Measurements from ENCODE around the gene COL5A2.

Gene COL5A2

DNA sequence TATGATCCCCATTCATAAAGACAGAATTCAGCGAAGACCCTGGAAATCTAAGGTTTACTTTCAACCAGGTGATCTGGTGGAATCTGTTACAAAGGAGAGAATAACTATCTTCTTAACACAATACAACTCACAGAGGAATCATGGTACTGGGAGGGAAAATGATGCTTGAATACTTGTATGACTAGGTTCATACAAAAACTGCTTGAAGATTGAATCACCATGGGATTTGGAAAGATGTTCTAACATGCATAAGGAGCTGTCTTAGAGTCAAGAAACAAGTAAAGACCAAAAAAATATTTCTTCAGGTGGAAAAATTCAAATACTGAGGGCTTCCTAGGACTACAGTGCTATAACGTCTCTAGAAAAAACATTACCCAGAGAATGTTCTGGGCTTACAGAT, 32.2 kb downstream of the COL5A2 start:
- DNase-seq (ENCODE audit: low read depth in 3 of 3): no peak

DNA sequence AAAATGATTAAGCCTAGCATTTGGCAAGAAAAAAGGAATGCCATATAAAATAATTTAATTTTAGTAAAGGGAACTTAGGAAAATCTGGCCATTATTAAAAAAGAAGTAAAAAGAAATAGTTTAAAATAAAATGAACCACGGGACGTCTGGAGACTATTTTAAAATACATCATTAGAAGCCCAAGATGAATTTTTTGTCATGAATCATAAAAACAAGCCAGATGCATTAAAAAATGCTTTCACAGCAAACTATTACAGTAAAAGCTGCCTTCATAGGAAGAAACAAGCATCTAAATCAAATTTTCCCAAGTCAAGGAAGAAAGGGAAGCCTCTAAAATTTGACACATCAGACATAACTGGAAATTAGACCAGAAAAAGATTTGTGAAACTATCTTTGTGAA, 33.0 kb downstream of the COL5A2 start:
- no peak for DNase-seq (ENCODE audit: low read depth in 3 of 3)

- DNase-seq (ENCODE audit: low read depth in 3 of 3): no peak
These were observed 34.8 kb downstream of the COL5A2 start for GRCh38 chr2:189144700-189145211.

DNA sequence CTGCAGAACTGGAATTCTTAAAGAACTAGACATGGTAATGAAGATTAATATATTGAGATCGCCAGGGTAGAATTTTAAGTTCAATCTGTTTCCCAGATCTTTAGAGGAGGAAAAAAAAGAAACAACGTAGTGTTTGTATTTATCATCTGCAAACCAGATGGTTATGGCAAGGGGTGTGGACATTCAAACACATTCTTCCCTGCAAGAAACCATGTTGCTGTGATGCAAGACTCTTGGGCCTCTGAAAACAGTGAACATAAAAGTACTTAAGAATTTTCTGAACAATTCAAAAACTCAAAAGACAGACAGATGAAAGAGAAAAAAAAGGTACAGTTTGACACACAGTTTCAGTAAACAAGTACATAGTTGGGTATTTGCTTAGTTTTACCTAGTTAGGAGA, 35.6 kb downstream of the COL5A2 start:
- no peak for DNase-seq (ENCODE audit: low read depth in 3 of 3)

- peak; percentile 3 to 13 (median 8) for DNase-seq (ENCODE audit: low read depth in 3 of 3)
These were observed 36.4 kb downstream of the COL5A2 start for GRCh38 chr2:189142893-189143759.

DNA sequence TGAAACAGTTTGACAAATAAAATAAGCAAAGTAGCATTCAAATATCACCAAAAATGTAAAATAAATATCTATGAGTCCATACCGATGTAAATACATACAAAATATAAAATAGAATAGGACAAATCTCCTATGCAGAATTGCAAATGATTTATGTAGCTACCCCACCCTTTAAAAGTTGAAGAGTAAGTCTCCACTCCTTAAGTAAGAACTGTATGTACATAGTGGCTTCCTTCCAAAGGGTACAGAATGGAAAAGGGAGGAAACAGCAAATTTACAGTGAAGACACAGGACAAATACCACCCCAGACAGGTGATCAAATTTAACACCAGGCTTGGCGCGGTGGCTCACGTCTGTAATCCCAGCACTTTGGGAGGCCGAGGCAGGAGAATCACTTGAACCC, 40.8 kb downstream of the COL5A2 start:
- no peak for DNase-seq (ENCODE audit: low read depth in 3 of 3)

DNA sequence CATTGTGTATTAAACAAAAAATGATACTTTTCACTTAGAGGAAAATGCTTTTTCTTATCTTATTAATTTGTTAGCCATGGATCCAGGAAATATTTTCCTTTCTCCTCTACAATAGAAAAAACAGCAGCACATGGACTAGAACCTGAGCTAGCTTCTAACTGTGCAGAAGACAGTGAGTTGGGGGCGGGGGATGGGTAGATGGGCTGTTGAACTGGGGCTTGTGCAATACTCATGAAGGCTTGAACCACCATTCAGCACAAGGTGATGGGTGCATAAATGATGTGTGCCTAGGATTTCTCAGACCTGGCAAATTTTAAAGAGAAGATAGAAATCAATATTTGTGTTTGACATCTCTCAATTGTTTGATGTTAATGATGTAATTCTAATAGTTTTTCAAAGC, 42.0 kb downstream of the COL5A2 start:
- DNase-seq (ENCODE audit: low read depth in 3 of 3): no peak

GRCh38 chr2:189134485-189134884, 45.1 kb downstream of the COL5A2 start:
- no peak for DNase-seq (ENCODE audit: low read depth in 3 of 3)

GRCh38 chr2:189131991-189132390, 47.6 kb downstream of the COL5A2 start:
- no peak for DNase-seq (ENCODE audit: low read depth in 3 of 3)

DNA sequence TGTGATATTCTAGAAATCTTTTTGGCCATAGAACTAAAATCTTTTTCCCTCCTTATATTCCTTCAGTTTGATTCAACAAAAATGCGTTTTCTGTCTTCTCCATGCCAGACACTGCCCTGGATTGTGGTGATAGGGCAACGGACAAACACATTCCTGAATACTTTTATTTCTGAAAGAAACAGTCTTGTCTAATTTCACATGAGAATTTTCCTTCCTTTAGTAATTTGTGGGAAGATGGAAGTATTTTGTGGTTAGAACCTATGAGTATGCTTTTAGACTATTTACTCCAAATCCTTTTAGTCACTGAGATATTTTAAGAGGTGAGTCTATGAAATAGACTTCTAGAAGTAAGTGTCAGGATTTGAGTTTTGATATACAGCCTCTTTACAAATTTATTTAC, 49.6 kb downstream of the COL5A2 start:
- DNase-seq (ENCODE audit: low read depth in 3 of 3): no peak

- no peak for DNase-seq (ENCODE audit: low read depth in 3 of 3)
These were observed 50.6 kb downstream of the COL5A2 start for GRCh38 chr2:189128970-189129369.

GRCh38 chr2:189127756-189128155, 51.8 kb downstream of the COL5A2 start:
- DNase-seq (ENCODE audit: low read depth in 3 of 3): no peak

DNA sequence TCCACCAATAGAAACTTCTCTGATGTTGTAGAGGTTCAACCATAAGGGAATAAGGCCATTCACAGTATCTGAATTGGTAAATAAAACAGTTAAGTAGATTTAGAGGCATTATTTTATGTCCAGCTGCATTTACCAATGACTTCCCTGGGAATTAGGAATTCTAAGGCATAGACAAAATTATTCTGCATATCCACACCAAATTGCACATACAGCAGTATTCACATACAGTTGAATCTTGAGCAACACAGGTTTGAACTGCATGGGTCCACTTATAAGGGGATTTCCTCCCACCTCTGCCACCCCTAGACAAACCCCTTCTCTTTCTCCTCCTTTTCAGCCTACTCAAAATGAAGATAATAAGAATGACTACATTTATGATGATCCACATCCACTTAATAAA, 54.4 kb downstream of the COL5A2 start:
- DNase-seq (ENCODE audit: low read depth in 3 of 3): no peak

GRCh38 chr2:189124175-189124574, 55.4 kb downstream of the COL5A2 start:
- no peak for DNase-seq (ENCODE audit: low read depth in 3 of 3)

- no peak for DNase-seq (ENCODE audit: low read depth in 3 of 3)
These were observed 61.2 kb downstream of the COL5A2 start for GRCh38 chr2:189118386-189118785.

DNA sequence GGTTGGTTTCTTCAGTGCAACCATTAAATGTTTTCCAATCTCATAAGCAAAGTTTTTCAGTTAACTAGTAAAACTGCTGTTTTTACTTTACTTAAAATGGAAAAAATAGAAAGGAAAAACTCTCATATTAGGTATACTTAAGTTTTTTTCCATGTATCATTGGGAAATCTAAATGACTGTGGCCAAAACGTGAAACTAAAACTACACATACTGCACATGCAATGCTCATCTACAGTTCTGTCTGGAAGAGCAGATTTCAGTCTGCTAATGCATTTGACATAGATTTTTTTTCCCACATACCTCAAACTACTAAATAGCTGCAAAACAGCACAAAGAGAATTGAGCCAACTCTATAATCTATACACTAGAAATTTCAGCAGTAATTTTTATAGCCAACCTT, 62.6 kb downstream of the COL5A2 start:
- DNase-seq (ENCODE audit: low read depth in 3 of 3): no peak

DNA sequence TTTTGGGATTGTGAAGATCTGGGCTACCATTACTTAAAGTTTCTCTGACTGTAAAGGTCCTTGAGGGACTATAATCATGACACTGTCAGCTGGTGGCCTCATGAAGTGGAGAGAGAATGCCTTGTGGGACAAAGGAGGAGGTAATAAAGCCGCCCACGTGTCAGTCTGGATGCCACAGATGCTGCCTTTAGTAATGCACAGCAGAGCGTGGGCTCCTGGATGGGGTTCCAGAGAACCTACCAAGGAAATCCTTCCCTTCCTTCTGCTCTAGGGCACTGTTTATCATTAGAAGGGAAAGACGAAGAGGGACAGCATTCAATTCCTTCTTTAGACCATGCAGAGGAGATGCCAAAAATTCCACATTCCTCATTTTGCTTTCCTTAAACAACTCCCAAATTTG, 63.5 kb downstream of the COL5A2 start:
- no peak for DNase-seq (ENCODE audit: low read depth in 3 of 3)

- no peak for DNase-seq (ENCODE audit: low read depth in 3 of 3)
These were observed 64.4 kb downstream of the COL5A2 start for GRCh38 chr2:189115126-189115525.

DNA sequence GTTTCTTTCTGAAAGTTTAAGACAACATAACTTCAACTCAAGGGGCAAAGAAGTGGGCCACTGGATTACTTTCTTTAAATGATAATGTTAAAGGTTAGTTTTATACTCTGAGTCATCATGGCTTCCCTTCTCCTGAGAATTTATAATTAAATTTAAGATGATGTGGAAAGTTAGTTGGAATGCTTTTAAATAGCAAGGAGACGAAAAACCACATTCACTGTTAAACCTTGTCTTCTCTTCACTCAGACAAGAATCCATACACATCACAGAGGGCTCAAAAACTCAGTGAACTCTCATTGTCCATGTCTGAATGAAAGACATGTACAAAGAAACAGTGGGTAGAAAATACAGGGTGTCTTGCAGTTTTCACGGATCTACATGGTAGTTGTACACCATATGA, 65.6 kb downstream of the COL5A2 start:
- no peak for DNase-seq (ENCODE audit: low read depth in 3 of 3)

- DNase-seq (ENCODE audit: low read depth in 3 of 3): no peak
These were observed 68.4 kb downstream of the COL5A2 start for GRCh38 chr2:189111063-189111715.

DNA sequence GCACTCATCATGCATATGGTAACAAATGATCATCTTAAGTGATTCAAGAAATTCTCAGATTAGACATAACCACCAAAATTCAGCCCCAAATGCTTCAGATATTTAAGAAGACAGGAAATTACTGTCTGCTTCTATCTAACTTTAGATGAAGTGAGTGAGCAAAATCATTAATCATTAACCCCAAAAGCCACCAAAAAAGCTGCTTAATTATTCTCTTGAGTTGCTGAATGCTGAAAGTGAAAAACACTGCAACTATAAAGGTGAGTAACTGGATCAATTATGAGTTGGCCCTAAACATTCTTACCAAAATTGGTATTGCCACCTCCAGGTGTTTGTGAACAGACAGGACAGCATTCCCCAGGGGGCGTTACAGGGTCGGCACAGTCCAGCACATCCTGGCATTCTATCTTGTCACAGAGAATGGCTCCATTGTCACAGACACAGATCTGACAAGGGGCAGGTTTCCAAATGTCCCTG, 69.6 kb downstream of the COL5A2 start:
- no peak for DNase-seq (ENCODE audit: low read depth in 3 of 3)

DNA sequence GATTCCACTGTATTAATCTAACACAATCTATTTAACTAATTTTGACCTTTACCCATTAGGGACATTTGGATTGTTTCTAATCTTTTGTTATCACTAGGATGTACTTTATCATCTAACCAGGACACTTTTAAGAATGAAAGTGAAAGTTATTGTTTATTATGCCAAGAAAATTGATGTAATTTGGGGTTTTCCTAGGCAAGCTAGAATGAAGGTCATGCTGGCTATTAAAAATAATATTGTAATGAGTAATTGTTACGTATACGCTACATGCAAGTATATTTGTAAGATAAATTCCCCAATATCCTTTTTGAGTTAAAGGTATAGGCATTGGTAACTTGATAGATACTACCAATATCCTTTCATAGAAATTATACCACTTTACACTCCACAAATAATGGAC, 74.6 kb downstream of the COL5A2 start:
- DNase-seq (ENCODE audit: low read depth in 3 of 3): no peak

GRCh38 chr2:189102735-189103134, 76.8 kb downstream of the COL5A2 start:
- DNase-seq (ENCODE audit: low read depth in 3 of 3): no peak

Data from stimulated activated CD4-positive, alpha-beta T cell treated with anti-CD3 and anti-CD28 coated beads, TNF-alpha, amount 100 ng/mL, for 48 hours (primary cell).